Kidney (tissue), 14 donors: ENCODE results near the gene SPEG. TPM values are rescaled to one million over a fixed set of nuclear protein-coding genes. Genes with fewer than 3 reads are reported as not detected.

Experiments
- DNase-seq, 5 donors: peaks; one replicate each; pipeline ENCODE4 v3.0.0-alpha.2; 2013 to 2020
- FAIRE-seq: peaks from 2 replicates; lab custom pipeline; 2012; peaks lifted over from hg19 to GRCh38; lab: Jason Lieb, UNC
- H3K27ac ChIP-seq, 2 donors: one replicate each; pipeline ENCODE4 v1.7.0; 2013; ENCODE audit warnings: low read depth in 2 of 2, low read length in 2 of 2, inconsistent platforms in 1 of 2
- H3K27me3 ChIP-seq: one replicate; pipeline ENCODE4 v1.7.1; 2013; ENCODE audit warnings: low read length, inconsistent platforms; ENCODE audit not compliant: control insufficient read depth, insufficient read depth
- H3K36me3 ChIP-seq, 3 donors: one replicate each; pipeline versions ENCODE4 v1.7.0 to v1.7.1; 2013; ENCODE audit warnings: low read length in 3 of 3, control low read depth in 1 of 3, inconsistent platforms in 1 of 3; ENCODE audit not compliant: insufficient read depth in 3 of 3, control insufficient read depth in 2 of 3
- H3K4me1 ChIP-seq, 3 donors: one replicate each; pipeline versions ENCODE4 v1.7.0 to v1.7.1; 2013; ENCODE audit warnings: low read length in 3 of 3, inconsistent platforms in 1 of 3, low read depth in 1 of 3; ENCODE audit not compliant: control insufficient read depth in 2 of 3, insufficient read depth in 2 of 3
- H3K4me3 ChIP-seq, 3 donors: one replicate each; pipeline versions ENCODE4 v1.7.0 to v1.8.1; 2013; ENCODE audit warnings: low read length in 3 of 3, control low read depth in 1 of 3, inconsistent platforms in 1 of 3
- H3K9ac ChIP-seq, 3 donors: one replicate each; pipeline versions ENCODE4 v1.7.0 to v1.7.1; 2013; ENCODE audit warnings: low read length in 3 of 3, control low read depth in 1 of 3, inconsistent platforms in 1 of 3
- H3K9me3 ChIP-seq, 3 donors: one replicate each; pipeline versions ENCODE4 v1.7.0 to v1.7.1; 2013; ENCODE audit warnings: low read length in 3 of 3, control low read depth in 1 of 3, inconsistent platforms in 1 of 3; ENCODE audit not compliant: control insufficient read depth in 2 of 3, insufficient read depth in 1 of 3
- CTCF ChIP-seq: IDR thresholded peaks from 3 replicates; pipeline ENCODE4 v1.5.1; 2012; ENCODE audit warnings: mild to moderate bottlenecking, moderate library complexity, borderline replicate concordance; ENCODE audit not compliant: insufficient read depth; ENCODE audit errors: extremely low read depth
- intact Hi-C: fragments of 100-400 bp; cut with DNase I; formaldehyde crosslinking; loops from one replicate; pipeline ENCODE4 v1.11.1; 2022
- polyA plus RNA-seq: library from polyadenylated mRNA; stranded (reverse); fragments of 350-450 nt; fragmentation: Illumina TruSeq; extraction: RNeasy Lipid Tissue Mini Kit (QIAGEN cat#74804); gene quantifications from one replicate; pipeline ENCODE4 v1.2.3, GENCODE V29; 2014; ENCODE audit warnings: low read depth, low replicate concordance; ENCODE audit not compliant: insufficient read depth
- total RNA-seq: library from RNA; stranded (reverse); fragmentation: NEBNext Ultra II Directional; extraction: Animal tissue kit (Norgen Biotek cat#: 25700); gene quantifications from one replicate; pipeline ENCODE4 v1.2.1, GENCODE V29; 2021
- donor health status: control.
- donor health status: control.
- donor health status: control.
- donor health status: control.
- donor health status: control.
- donor health status: DM: yes; HTN: yes; CAD: no.
- donor health status: Normal renal cell carcinoma (clear cell type).

SPEG gene
- total and polyA plus RNA-seq, 2 donors from 2014 or later: 13.1 to 26.6 TPM

- TF ChIP-seq CTCF: no peak
- Histone ChIP-seq H3K4me1 (peaks cover 0 to 12% (median 0%) of the 10 kb centered on the region in 3 donors), H3K27me3 (peaks cover 12% of the 10 kb centered on the region), H3K36me3 (no peaks in the 10 kb centered on the region), H3K4me3 (no peak overlapping the region), H3K9ac (no peak overlapping the region), H3K9me3 (no peaks in the 10 kb centered on the region), H3K27ac (no peak overlapping the region)
- intact Hi-C loops: no loop called here
- DNase-seq (no peak), FAIRE-seq (no peak)
Measured at GRCh38 chr2:219492575-219492974, 57.9 kb downstream of the SPEG start.

GRCh38 chr2:219493086-219493485 lies 58.4 kb downstream of the SPEG start:
- no peak for TF ChIP-seq CTCF
- peaks cover 12% of the 10 kb centered on the region for H3K27me3 ChIP-seq
- H3K4me1 ChIP-seq: peaks cover 0 to 14% (median 0%) of the 10 kb centered on the region in 3 donors
- intact Hi-C loops: no loop called here
- DNase-seq (no peak), FAIRE-seq (no peak)
- no peaks in the 10 kb centered on the region for H3K36me3 ChIP-seq
- no peak overlapping the region for H3K9ac ChIP-seq
- no peak overlapping the region for H3K27ac ChIP-seq
- H3K4me3 ChIP-seq: no peak overlapping the region
- no peaks in the 10 kb centered on the region for H3K9me3 ChIP-seq

GRCh38 chr2:219494952-219495530 lies 60.4 kb downstream of the SPEG start:
- H3K9ac ChIP-seq: no peak overlapping the region
- peaks cover 0 to 17% (median 4%) of the 10 kb centered on the region in 3 donors for H3K4me1 ChIP-seq
- H3K36me3 ChIP-seq: no peaks in the 10 kb centered on the region
- H3K4me3 ChIP-seq: no peak overlapping the region
- no peak for DNase-seq
- H3K27me3 ChIP-seq: peaks cover 12% of the 10 kb centered on the region
- H3K9me3 ChIP-seq: no peaks in the 10 kb centered on the region
- no peak for TF ChIP-seq CTCF
- no peak overlapping the region for H3K27ac ChIP-seq
- no peak for FAIRE-seq
- intact Hi-C loops: no loop called here
